Measurements from ENCODE around the gene MRPS17.
"Not testable (repeated sequence)": the region's sequence is repeated elsewhere in the genome, so short reads cannot be mapped to it uniquely, and the experiment has no call there.

MRPS17 gene

DNA sequence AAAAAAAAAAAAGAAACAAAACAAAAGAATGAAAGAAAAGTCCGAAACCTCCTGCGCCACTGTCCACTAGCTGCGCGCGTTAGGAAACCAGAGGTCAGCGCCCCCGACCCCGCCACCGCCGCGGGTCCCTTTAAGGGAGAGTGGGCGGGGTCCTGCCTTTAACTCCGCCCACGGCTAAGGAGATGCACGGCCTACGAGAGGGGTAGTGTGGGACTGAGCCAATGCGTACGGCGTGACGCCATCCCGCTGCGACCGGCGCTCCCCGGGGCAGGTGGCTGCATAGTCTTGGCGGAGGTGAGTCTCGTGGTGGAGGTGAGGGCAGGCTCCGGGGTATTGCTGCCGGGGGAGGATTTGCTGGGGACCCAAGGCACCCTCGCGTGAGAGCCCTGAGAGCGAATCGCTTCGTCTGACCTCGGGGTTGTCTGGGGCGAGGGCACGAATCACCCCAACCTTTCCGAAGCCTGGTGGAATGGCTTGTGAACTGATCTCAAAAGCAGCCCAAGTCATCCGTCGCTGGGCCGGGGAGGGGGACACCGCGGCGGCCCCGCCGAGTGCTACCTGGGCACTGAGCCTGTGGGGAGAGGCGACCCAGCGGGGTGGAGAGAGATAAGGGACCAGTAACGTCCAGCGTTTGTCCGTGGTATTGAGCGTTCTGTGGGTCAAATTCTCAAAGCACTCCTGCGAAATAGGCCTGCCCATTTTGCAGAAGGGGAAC lies at the start of gene MRPS17:
TSS of gene MRPS17 (plus strand) at position 241 of the 715 bp plus-strand sequence. CDS start 1,319 bp downstream, outside the sequence.
- DNase-seq = peak; percentile 94

DNA sequence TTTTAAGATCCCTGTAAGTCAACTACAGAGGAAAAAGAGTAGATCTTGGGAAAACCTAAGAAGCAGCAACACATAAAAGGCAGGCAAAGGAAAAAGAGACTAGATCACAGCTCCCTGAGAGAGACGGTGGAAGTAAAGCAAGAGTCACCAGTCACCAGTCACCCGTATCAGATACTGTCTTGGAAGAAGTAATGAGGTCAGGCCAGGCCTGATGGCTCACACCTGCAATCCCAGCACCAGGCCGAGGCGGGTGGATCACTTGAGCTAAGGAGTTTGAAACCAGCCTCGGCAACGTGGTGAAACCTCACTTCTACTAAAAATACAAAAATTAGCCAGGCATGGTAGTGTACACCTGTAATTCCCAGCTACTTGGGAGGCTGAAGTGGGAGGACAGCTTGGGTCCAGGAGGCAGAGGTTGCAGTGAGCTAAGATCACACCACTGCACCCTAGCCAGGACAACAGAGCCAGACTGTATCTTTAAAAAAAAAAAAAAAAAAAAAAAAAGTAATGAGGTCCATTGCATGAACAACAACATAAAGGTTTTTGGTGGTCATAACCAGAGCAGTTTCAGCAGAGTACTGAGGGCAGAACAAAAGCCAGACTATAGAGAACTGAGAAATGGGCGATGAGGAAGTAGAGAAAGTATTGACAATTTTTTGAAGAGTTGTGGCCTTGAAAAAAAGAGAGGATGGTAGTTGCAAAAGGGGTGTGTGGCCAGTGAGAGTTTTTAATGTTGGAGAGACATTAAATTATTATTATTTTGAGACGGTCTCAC lies 47.5 kb upstream of the MRPS17 start:
- DNase-seq = no peak

DNA sequence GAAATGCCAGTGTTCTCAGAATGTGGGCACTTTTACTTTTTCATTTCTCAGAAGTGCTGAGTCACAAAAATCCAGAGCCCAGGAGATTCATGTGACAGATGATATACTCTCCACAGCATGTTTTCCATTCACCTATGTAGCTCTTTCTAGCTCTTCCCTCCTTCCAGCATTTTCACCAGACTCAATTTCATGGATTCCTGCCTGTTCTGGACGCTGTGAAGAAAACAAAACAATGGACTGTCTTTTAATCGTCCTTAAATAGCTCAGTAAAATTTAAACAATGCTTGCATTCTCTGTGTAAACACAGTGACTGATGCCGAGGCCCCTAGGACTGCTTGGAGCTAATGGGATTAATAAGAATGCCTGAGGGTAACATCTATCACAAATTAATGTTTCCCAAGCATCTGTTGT lies 38.9 kb upstream of the MRPS17 start:
- no peak for DNase-seq

DNA sequence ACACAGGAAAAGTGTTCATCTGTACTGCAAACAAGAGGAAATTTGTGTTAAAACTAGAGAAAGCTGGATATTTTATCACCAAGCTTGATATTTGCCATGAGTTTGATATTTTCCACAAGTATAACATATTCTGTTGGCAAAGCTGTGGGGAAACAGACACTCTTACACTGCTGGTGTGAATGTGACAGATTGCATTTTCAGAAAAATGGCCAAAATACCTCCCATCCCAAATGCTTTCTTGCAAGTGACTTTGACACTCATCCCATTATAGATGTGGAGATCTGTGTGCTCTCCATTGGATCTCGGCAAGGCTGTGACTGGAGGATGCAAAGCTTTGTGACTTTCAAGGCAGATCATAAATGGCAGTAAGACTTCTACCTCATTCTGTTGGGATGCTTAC lies 33.9 kb upstream of the MRPS17 start:
- no peak for DNase-seq

DNA sequence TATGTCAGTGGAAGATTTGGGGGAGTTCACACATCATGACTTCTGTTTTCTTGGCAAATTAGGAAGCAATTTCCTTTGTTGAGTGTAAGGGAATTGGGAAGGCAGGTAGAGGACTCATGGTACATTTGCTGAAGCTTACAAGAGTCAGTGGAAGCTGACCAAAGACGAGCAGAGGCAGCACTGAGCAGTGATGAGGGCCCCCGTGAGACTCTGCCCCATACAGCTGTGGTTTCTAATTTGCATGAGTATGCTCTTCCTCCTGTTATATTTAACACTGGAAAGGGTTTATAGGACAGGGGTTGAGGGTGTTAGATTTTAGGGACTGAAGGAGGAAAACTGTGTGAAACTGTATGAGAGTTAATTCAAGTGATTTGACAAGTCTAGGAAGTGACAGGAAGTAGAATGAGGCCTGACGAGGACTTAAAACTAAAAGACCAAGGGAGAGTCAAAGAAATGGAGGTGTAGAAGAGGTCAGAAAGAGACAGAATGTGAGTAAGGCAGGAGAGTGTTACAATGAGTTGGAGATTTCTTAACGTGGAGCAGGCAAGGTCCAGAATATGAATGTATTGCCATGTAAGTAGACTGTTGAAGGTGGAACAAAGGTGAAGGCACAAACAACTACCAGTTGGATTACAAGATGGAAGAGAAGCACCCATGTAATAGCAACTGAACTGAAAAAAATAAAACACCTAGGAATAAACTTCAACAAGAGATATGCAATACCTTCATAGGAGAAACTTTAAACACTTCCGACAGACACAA lies 23.5 kb upstream of the MRPS17 start:
- DNase-seq = no peak

DNA sequence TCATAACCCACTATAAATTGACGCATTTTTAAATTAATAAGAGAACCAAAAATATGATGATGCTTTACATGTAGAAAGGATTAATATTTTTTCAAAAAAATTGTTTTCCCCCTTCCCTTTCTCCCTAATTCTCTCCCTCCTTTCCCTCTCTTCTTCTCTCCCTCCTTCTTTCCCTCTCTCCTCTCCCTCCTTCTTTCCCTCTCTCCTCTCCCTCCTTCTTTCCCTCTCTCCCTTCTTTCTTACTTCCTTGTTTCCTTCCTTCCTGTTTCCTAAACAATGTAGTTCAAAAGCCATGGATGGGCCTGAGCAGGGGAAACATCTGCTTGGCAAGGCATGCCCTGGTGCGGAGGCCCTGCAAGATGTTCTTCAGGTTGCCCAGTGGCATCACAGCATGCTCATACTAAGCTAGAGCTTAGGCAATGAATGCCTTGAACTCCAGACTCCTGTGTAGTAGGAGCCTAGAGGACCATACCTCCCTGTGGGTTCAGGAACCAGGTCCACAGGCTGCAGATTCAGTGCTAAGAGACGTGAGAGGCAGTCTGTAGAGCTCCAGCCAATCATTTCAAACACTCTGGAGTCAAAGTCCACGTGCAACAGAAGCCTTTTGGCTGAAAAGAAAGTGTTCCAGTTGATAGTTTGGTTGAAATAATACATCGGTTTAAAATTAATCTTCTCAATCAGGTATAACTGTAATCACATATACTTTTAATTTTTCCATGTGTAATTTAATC lies 20.1 kb upstream of the MRPS17 start:
- no peak for DNase-seq

DNA sequence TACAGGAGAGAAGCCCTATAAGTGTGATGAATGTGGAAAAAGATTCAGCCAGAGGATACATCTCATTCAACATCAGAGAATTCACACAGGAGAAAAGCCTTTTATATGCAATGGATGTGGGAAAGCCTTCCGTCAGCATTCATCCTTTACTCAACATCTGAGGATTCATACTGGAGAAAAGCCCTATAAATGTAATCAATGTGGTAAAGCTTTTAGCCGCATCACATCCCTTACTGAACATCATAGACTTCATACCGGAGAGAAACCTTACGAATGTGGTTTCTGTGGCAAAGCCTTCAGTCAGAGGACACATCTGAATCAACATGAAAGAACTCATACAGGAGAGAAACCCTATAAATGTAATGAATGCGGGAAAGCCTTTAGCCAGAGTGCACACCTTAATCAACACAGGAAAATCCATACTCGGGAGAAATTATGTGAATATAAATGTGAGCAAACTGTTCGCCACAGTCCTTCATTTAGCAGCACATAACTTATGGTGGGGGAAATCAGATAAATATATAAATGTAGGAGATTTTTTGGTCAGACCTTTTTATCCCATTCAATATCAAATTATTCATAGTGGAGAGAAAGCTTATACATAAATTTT lies 12.1 kb upstream of the MRPS17 start:
- DNase-seq = no peak

DNA sequence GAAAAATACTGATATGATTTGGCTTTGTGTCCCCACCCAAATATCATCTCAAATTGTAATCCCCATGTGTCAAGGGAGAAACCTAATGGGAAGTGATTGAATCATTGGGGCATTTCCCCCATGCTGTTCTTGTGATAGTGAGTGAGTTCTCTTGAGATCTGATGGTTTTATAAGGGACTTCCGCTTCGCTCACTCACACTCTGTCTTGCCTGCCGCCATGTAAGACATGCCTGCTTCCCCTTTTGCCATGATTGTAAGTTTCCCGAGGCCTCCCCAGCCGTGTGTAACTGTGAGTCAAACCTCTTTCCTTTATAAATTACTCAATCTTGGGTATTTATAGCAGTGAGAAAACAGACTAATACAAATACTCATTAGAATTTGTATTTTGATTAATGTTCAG lies 5.1 kb upstream of the MRPS17 start:
- DNase-seq = no peak

DNA sequence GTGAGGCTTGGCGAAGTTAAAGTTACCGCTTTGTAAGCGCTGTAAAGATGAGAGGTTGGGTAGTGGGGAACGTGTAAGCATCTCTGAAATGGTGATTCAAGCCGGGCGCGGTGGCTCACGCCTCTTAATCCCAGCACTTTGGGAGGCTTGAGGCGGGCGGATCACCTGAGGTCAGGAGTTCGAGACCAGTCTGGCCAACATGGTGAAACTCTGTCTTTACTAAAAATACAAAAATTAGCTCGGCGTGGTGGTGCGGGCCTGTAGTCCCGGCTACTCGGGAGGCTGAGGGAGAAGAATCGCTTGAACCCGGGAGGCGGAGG lies 635 bp downstream of the MRPS17 start:
- DNase-seq = not testable (repeated sequence)

DNA sequence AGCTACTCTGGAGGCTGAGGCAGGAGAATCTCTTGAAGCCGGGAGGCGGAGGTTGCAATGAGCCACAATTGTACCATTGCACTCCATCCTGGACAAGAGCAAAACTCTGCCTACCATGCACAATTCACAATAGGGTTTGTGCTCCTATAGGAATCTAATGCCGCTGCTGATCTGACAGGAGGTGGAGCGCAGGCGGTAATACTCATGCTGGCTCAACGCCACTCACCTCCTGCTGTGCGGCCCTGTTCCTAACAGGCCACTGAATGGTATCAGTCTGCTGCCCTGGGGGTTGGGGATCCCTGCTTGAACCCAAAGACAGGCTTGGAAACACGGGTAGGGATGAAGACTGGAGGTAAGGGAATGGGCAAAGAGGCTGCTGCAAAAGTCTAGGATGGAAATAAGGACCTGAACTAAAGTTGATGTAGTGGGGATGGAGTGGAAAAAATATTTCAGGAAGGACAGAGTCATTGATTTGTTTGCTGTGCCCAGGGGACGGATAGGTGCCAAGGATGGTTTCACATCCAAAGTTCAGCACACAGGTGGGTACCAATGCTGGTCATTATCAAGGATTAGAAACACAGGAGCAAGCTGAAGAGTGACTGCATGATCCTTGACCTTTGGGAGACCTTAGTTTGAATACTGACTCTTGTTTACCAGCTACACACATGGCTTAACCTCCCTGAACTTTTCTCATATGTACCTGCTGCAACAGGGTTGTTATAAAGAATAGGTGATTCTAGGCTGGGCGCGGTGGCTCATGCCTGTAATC lies 2.2 kb downstream of the MRPS17 start:
- no peak for DNase-seq

DNA sequence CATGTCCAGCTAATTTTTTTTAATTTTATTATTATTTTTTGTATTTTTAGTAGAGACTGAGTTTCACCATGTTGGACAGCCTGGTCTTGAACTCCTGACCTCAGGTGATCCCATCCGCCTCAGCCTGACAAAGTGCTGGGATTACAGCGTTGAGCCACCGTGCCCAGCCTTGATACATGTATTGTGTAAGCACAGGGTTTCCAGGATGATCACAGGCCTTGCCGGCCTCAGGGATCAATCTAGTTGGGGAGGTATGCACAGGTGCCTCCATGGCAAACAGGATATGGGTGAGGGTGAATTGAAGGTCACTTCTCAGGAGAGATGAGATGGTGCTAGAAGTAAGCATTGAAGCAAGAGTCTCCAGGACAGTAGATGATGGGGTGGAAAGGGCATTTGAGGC lies 5.5 kb downstream of the MRPS17 start:
- DNase-seq = no peak

DNA sequence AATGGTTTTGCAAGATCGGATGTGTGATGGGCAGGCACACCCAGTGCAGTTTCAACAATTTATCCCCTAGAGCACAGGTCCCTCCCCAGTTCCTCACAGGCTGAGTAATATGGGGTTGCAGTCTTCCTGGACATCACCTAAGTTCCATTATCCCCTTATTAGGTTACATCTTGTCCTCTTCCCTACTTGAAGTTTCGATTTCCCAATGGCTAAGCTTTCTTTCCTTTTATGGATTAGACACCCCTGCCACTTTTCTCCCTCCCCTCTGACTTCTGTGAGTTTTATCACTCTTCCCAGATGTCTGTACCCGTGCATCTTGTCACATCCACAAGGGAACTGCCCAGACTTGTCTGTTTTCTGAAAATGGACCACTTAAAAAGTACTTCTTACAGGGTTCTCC lies 10.3 kb downstream of the MRPS17 start:
- DNase-seq = no peak

DNA sequence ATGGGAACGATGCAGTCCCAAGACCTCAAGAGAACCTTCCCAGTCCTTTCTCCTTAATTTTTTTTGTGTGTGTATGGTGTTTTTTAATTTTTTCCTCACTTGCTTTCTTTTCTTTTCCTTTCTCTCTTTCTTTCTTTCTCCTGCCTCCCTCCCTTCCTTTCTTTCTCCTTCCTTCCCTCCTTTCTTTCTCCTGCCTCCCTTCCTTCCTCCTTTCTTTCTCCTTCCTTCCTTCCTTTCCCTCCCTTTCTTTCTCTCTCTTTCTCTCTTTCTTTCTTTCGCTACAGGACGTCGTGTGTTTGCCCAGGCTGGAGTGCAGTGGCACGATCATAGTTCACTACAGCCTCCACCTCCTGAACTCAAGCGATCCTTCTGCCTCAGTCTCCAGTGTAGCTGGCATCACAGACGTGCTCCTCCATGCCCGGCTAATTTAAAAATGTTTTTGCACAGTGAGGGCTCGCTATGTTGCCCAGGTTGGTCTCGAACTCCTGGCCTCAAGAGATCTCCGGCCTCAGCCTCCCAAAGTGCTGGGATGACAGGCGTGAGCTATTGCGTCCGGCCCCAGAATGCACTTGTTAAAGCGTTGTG lies 12.0 kb downstream of the MRPS17 start:
- no peak for DNase-seq

DNA sequence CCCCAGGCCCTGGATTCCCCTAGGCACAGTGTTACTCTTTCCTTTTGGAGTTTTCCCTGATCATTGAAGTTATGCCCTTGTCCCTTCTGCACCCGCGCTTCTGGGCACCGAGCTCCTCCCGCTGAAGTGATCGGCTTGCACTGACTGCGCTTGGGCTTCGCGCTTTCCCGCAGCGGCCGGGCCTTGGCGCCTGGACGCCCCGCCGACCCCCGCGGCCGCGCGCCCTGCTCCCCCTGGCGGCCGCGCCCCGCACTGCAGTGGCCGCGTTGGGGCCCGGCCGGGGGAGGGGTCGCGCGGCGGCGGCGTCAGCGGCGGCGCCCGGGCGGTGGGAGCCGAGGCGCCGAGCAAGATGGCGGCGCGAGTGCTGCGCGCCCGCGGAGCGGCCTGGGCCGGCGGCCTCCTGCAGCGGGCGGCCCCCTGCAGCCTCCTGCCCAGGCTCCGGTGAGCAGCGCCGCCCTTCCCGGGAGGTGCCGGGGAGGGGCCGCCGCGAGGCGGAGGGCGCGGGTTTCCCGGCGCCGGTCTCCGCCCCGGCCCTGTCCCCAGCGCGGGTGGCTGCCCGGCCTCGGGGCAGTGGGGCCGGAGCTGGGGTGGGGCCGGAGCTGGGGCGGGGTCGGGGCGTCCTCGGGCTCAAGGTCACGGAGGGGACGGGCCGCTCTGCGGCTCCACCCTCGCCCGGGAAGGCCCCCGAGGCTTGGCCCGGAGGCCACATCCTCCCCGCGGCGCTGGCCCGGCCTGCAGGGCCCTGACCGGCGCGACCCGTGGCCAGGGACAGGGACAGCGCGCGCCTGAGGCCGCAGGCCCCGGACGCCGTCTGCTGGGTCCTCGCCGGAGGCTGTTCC lies 12.8 kb downstream of the MRPS17 start, which contains the start of gene NIPSNAP2:
TSS of gene NIPSNAP2 (plus strand) at position 325 of the 839 bp plus-strand sequence. CDS start at position 350, 25 bp downstream.
- peak; percentile 73 for DNase-seq

DNA sequence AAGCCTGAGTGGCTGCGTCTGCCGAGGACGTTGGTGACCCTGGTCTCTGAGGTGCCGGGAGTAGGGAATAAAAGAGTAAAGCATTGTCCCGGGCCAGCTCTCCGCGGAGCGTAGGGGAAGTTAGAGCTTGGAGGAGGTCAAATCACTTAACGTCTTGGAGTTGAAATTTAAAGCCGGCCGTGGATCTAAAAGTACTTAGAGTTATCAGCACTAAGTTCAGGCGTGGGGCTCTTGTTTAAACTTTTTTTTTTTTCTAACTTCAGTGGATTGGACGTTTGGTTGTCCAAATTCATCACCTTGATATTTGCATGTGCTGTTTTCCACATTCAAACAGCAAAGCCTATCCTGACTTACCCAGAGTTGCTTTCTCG lies 13.4 kb downstream of the MRPS17 start:
- no peak for DNase-seq

DNA sequence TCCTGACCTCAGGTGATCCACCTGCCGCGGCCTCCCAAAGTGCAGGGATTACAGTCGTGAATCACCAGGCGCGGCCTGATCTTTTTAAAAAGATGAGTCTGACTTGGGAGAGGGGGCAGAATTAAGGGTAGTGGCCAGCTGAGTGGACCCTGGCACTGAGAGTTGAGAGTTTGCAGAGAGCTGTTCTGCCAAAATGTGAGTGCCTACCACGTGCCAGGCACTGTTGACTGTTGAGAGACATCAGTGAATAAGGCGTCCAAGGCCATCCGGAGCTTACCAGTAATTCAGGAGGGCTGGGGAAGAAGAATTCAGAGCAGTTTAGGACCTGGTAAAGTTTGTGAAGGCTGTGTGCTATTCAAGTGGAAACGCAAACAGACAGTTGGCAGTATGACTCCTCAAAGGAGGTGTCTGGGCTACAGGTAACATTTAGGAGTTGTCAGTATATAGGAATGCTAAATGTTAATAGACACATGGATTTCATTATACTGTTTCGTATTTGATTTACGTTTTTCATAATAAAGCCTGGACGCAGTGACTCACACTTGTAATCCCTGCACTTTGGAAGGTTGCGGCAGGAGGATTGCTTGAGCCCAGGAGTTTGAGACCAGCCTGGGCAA lies 14.2 kb downstream of the MRPS17 start:
- no peak for DNase-seq

DNA sequence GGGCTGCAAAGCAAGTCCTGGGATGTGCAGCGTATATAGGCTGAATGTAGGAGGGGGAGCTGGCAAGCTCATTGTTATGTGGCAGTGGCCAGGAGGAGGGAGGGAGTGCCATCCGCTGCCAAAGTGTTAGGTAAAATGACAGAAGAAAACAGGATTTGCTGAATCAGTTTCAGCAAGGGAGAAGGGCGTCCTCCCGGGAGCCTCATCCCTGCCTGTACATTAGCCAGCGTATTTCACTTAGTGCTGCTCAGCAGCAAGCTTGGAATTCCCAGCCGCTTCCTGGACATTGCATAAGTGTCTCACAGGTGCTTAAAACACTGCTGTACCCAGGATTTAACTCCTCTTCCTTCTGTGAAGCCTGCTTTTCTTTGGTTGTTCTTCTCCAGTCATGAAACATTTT lies 15.2 kb downstream of the MRPS17 start:
- DNase-seq = no peak

DNA sequence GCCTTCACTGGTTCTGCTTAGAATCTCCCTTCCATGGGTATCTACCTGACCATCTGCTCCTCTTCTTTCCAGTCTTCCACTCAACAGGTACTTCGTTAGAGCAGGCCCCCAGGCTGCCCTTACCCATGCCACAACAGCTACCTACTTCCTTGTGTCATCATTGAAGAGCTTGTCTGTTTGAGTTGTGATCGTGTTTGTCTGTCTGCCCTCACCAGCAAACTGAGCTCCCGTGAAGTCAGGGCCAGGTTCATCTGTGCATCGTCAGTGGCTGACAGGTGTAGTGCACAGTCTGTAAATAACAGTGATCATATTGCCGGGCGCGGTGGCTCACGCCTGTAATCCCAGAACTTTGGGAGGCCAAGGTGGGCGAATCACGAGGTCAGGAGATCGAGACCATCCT lies 17.7 kb downstream of the MRPS17 start:
- no peak for DNase-seq

DNA sequence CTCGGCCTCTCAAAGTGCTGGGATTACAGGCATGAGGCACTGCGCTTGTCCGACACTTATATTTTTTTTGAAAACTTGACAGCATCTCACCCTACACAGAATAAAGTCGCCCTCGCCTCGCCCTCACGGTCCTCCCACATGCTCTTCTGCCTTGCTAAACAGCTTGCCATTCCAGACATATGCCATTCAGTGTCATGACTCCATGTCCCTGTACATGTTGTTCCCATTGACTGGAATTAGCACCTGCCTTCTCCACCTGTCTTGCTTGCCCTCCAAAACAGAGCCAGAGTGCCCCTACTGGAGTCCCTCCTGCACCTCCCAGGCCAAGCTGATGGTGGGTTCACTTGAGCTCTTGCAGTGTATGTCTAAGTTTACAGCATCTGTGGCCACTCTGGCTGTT lies 18.9 kb downstream of the MRPS17 start:
- no peak for DNase-seq

DNA sequence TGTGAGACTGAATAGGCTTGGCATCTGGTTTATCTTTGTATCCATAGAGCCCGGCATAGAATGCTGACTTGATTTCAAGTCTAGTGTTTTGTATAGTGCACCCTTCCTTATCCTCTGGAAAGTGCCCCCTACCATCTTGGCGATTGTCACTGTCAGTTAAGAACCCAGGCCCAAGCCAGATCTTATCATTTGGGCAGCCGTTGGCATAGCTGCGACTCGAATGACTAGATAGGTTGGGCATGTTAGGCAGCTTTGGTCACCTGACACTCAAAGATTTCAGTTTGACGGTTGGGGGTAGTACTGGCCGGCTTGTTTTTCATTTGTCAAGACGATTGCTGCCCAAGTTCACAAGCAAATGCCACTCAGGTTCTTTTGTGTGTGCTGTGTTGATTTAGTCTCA lies 19.3 kb downstream of the MRPS17 start:
- DNase-seq = no peak
